ENCODE data around the gene CELF4.

The CELF4 gene

DNA sequence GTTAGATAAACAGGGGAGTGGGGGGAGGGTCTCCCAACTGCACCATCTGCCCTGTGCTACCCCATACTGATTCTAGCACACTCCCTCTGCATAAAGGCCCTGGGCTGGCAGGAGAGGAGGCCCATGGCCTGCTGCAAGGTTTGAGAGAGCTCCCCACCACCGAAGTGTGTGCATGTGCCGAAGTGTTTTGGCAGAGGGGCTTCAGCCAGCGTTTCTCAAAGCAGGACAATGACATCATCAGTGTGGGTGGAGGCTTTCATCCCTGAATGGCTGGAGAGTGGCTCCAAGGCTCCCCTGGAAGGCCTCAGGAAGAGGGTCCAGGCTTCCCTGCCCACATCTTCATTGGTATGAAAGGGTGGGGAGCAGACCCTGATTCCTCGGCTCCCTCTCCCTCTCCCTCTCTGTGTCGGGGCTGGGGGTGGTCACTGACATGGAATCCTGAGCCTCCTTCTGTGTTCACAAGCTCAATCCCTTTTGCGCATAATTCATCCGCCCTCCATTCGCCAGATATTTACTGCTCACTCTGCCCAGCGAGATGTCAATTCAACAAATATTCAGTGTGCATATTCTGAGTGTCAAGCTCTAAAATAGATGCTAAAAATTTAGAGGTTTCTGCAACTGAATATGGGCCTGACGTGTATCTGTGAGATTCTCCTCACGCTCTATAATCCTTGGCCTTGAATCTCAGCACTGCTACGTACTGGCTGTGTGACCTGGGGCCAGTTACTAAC, 122.1 kb downstream of the CELF4 start:
- peaks cover 66% of the 10 kb centered on the region for H3K27me3 ChIP-seq (ENCODE audit: insufficient read depth, low read length)
- H3K4me1 ChIP-seq (ENCODE audit: control insufficient read depth, insufficient read depth, low read length, unreplicated experiment), result no peaks in the 10 kb centered on the region
- no peak overlapping the region for H2AFZ ChIP-seq (ENCODE audit: low read length, unreplicated experiment)
- no peak overlapping the region for H3K27ac ChIP-seq (ENCODE audit: low read depth, low read length)
- H3K36me3 ChIP-seq (ENCODE audit: insufficient read depth, low read length), result no peaks in the 10 kb centered on the region
- H3K4me3 ChIP-seq (ENCODE audit: low read depth, low read length), result no peak overlapping the region
- no peaks in the 10 kb centered on the region for H3K79me2 ChIP-seq (ENCODE audit: control insufficient read depth, insufficient read depth, low read length, unreplicated experiment)

DNA sequence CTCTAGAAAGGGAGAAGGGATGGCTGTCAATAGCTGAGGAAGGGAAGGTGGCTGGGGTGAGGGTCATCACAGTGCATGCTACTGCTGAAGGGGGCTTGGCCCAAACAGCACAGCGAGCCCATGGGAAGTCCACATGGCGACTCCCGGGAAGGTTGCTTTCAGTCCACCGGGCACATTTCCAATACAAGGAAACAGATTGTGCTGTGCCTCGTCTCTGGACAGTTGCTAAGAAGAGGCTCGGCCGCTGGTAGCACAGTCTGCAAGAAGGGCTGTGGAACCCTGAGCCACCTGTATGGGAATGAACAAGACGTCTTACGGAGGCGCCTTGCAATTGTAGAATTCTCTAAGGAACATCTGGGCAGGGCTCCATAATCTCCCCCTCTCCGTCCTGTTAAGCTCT, 123.1 kb downstream of the CELF4 start:
- H3K4me1 ChIP-seq (ENCODE audit: control insufficient read depth, insufficient read depth, low read length, unreplicated experiment), result no peaks in the 10 kb centered on the region
- no peak overlapping the region for H3K27ac ChIP-seq (ENCODE audit: low read depth, low read length)
- H3K36me3 ChIP-seq (ENCODE audit: insufficient read depth, low read length), result no peaks in the 10 kb centered on the region
- H3K4me3 ChIP-seq (ENCODE audit: low read depth, low read length), result no peak overlapping the region
- H3K27me3 ChIP-seq (ENCODE audit: insufficient read depth, low read length), result peaks cover 67% of the 10 kb centered on the region
- no peak overlapping the region for H2AFZ ChIP-seq (ENCODE audit: low read length, unreplicated experiment)
- H3K79me2 ChIP-seq (ENCODE audit: control insufficient read depth, insufficient read depth, low read length, unreplicated experiment), result no peaks in the 10 kb centered on the region

DNA sequence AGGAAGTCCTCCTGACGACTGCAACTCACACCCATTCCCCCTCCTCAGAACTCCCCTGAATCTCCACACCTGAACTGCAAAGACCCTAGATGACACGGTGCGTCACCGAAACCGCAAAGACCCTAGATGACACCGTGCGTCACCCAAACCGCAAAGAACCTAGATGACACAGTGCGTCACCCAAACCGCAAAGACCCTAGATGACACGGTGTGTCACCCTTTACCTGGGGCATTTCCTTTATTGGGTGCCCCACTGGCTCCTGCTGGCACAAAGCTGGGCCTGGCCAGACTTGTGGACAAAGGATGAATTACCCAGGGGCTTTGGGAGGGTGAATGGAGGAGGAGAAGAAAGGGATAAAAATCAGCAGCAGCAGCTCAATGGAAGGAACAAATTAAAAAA, 123.8 kb downstream of the CELF4 start:
- H3K79me2 ChIP-seq (ENCODE audit: control insufficient read depth, insufficient read depth, low read length, unreplicated experiment), result no peaks in the 10 kb centered on the region
- no peak overlapping the region for H3K4me3 ChIP-seq (ENCODE audit: low read depth, low read length)
- no peak overlapping the region for H3K27ac ChIP-seq (ENCODE audit: low read depth, low read length)
- no peak overlapping the region for H2AFZ ChIP-seq (ENCODE audit: low read length, unreplicated experiment)
- no peaks in the 10 kb centered on the region for H3K4me1 ChIP-seq (ENCODE audit: control insufficient read depth, insufficient read depth, low read length, unreplicated experiment)
- peaks cover 67% of the 10 kb centered on the region for H3K27me3 ChIP-seq (ENCODE audit: insufficient read depth, low read length)
- no peaks in the 10 kb centered on the region for H3K36me3 ChIP-seq (ENCODE audit: insufficient read depth, low read length)

DNA sequence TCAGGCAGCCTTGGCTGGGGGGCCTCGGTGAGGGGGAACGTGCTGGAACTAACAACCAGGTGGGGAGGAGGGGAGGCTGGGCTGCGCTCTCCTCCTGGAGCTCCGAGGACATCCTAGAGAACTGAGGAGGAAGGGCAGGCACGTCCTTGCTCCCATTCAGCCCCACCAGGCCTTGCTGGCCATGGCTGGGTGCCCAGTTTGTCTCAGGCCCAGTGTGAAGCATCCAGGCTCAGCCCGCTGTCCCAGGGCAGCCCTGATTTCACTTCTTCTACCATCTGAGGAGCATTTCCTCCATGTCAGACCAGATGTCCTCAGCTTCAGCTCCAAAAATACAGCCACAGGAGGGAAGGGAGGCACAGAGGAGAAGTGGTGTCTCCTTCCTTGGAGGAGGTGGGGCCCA, 125.4 kb downstream of the CELF4 start:
- H3K79me2 ChIP-seq (ENCODE audit: control insufficient read depth, insufficient read depth, low read length, unreplicated experiment), result no peaks in the 10 kb centered on the region
- peaks cover 70% of the 10 kb centered on the region for H3K27me3 ChIP-seq (ENCODE audit: insufficient read depth, low read length)
- H3K4me1 ChIP-seq (ENCODE audit: control insufficient read depth, insufficient read depth, low read length, unreplicated experiment), result no peaks in the 10 kb centered on the region
- no peak overlapping the region for H3K27ac ChIP-seq (ENCODE audit: low read depth, low read length)
- H3K36me3 ChIP-seq (ENCODE audit: insufficient read depth, low read length), result no peaks in the 10 kb centered on the region
- no peak overlapping the region for H3K4me3 ChIP-seq (ENCODE audit: low read depth, low read length)
- no peak overlapping the region for H2AFZ ChIP-seq (ENCODE audit: low read length, unreplicated experiment)

DNA sequence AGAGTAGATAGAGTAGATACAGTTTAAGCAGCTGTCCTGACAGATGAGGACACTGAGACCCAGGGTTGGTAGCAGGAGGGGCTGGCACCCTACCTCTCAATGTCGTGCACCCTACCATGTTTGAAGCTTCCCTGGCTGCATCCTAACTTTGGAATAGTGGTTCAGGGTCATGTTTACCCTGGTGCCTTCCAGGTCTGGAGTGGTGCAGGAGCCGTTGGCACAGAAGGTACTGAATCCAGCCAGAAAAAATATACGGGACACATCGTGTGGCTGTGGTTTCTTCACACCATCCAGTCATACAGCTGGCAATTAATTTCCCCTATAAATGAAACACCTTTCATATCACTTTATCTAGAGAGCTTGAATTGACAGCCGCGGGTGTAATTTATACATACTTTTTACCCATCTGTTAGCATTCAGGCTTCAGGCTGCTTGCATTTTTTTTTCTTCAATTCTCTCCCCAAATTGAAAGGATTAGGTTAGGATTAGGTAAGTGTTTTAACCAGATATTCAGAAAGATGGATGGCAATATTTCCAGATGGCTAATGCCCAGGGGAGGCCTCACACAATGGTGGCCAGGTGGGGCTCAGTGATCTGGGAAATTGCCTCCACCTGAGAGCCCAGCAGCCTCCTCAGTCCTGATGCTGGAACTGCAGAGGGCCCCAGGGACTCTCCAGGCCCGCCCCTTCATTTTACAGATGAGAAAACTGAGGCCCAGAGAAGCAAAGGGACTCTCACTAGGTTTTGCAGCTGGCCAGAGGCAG, 127.0 kb downstream of the CELF4 start:
- Histone ChIP-seq H3K27me3 (ENCODE audit: insufficient read depth, low read length) (peaks cover 73% of the 10 kb centered on the region), H3K36me3 (ENCODE audit: insufficient read depth, low read length) (no peaks in the 10 kb centered on the region), H3K79me2 (ENCODE audit: control insufficient read depth, insufficient read depth, low read length, unreplicated experiment) (no peaks in the 10 kb centered on the region), H2AFZ (ENCODE audit: low read length, unreplicated experiment) (no peak overlapping the region), H3K27ac (ENCODE audit: low read depth, low read length) (no peak overlapping the region), H3K4me1 (ENCODE audit: control insufficient read depth, insufficient read depth, low read length, unreplicated experiment) (no peaks in the 10 kb centered on the region), H3K4me3 (ENCODE audit: low read depth, low read length) (no peak overlapping the region)

DNA sequence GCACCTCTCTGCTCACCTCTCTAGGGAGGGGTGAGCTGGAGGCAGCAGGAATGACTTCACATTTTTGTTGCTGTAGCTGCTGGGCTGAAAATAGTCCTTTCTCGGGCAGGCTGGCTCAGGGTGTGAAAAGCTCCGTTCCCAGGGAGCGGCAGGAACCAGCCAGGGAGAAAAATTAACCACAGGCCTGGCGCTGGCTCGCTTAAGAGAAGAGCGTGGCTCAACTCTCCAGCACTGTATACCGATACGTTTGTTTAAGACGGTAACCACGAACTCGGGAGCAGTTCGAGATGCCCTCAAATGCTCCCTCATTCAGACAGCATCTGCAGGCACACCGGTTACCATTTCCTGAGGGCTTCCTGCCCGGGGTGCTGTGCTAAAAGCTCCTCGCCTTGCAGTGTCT, 129.6 kb downstream of the CELF4 start:
- Histone ChIP-seq H3K4me3 (ENCODE audit: low read depth, low read length) (no peak overlapping the region), H3K79me2 (ENCODE audit: control insufficient read depth, insufficient read depth, low read length, unreplicated experiment) (no peaks in the 10 kb centered on the region), H3K4me1 (ENCODE audit: control insufficient read depth, insufficient read depth, low read length, unreplicated experiment) (no peaks in the 10 kb centered on the region), H2AFZ (ENCODE audit: low read length, unreplicated experiment) (no peak overlapping the region), H3K27ac (ENCODE audit: low read depth, low read length) (no peak overlapping the region), H3K36me3 (ENCODE audit: insufficient read depth, low read length) (no peaks in the 10 kb centered on the region), H3K27me3 (ENCODE audit: insufficient read depth, low read length) (peaks cover 64% of the 10 kb centered on the region)

DNA sequence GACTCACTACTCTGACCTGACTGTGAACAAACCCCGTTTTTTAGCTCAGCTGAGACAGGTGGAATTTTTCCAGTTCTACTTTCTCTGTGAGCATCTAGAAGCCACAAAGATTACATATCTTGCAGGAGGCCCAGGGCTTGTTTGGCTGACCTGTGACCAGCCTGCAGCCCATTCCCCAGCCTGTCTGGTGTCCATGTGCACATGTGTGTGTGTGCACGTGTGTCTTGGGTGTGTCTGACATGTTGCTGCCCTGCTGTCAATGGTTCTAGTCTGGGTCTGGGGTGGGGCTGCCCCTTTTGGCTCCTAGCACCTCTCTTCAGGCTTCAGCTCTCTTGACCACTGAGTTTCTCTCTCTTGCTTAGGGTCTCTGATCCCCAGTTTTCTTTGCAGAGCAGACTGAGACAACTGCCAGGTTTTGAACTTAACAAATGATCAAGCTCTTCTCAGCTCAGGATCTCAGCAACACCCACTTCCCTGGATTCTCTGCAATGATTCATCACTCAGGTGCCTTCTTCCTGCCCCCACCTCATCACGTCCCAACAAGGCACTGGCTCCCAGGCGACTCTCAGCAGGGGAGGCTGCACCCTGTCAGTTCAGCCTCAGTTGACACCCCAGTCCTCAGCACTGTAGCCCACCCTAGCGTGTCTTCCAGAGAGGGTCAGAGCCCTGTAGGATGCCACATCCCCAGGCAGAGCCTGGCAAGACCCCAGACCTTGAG, 130.3 kb downstream of the CELF4 start:
- H3K27me3 ChIP-seq (ENCODE audit: insufficient read depth, low read length), result peaks cover 64% of the 10 kb centered on the region
- no peak overlapping the region for H2AFZ ChIP-seq (ENCODE audit: low read length, unreplicated experiment)
- H3K4me1 ChIP-seq (ENCODE audit: control insufficient read depth, insufficient read depth, low read length, unreplicated experiment), result no peaks in the 10 kb centered on the region
- H3K4me3 ChIP-seq (ENCODE audit: low read depth, low read length), result no peak overlapping the region
- no peaks in the 10 kb centered on the region for H3K79me2 ChIP-seq (ENCODE audit: control insufficient read depth, insufficient read depth, low read length, unreplicated experiment)
- no peak overlapping the region for H3K27ac ChIP-seq (ENCODE audit: low read depth, low read length)
- no peaks in the 10 kb centered on the region for H3K36me3 ChIP-seq (ENCODE audit: insufficient read depth, low read length)

DNA sequence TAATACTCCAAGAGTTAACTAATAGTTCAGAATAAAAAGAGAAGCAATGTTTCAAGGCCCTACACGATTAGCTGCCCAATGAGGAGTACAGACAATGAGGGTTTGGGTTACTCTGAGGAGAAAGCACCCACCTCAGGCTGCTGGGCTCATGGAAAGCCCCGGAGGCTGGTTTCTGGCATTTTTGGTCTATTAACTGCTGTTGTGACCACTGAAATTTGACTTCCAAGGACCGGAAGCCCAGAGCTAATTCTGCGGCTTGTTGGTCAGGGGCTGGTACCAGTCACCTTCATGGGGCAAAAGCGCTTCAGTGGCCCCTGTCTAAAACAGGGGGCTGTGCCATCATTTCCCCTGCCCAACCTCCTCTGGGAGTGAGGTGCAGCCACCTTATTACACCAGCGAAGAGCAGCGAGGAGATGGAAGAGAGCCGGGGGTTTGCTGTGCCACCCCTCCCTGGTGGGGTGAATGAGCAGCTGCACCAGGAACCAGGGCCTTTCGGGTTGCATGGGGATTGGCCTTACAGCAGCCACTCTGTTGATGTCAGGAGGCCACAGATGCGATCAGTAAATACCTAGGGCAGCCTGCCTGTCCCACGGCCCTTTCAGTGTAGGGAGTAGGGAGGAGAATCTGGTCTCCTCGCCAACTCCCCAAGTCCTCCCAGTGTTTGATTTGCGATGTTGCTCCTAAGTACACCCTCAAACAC, 131.3 kb downstream of the CELF4 start:
- Histone ChIP-seq H3K4me1 (ENCODE audit: control insufficient read depth, insufficient read depth, low read length, unreplicated experiment) (no peaks in the 10 kb centered on the region), H3K4me3 (ENCODE audit: low read depth, low read length) (no peak overlapping the region), H3K27me3 (ENCODE audit: insufficient read depth, low read length) (peaks cover 57% of the 10 kb centered on the region), H3K36me3 (ENCODE audit: insufficient read depth, low read length) (no peaks in the 10 kb centered on the region), H3K79me2 (ENCODE audit: control insufficient read depth, insufficient read depth, low read length, unreplicated experiment) (no peaks in the 10 kb centered on the region), H2AFZ (ENCODE audit: low read length, unreplicated experiment) (no peak overlapping the region), H3K27ac (ENCODE audit: low read depth, low read length) (no peak overlapping the region)

DNA sequence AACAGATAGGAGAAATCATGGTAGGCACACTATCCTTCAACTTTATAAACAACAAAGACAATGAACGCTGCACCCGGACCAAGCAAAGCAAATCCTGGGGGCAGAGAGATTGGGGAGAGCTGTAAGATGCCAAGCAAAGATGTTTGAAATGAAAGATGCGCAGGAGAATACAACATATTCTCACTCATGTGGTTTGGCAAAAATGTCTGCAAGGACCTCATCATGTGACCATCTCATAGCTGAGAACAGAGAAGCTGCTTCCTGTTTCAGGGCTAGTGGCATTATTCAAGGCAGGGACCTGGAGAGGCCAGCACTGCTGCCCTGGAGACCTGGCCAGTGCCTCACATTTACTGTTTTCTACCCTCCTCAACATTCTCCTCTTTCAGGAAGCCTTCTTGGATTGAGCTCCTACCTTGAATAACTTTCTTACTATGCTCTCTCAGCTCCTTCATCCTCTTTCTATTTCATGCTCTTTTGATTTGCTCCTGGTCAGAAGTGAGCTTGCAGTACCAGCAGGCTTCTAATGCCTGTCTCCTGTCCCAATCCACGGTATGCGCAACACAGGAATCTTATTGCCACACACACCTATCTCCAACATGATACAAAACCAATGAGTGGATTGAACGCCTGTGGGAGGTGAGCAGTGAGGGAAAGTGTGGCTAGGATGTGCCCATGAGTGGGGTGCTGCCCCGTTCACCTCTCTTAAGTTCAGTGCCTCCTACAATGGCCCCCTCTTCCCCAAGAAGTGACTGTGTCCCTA, 133.0 kb downstream of the CELF4 start:
- Histone ChIP-seq H3K27me3 (ENCODE audit: insufficient read depth, low read length) (peaks cover 45% of the 10 kb centered on the region), H3K4me1 (ENCODE audit: control insufficient read depth, insufficient read depth, low read length, unreplicated experiment) (no peaks in the 10 kb centered on the region), H2AFZ (ENCODE audit: low read length, unreplicated experiment) (no peak overlapping the region)

More for the DNA sequence above, 133.0 kb downstream of the CELF4 start:
- Histone ChIP-seq H3K36me3 (ENCODE audit: insufficient read depth, low read length) (no peaks in the 10 kb centered on the region), H3K27ac (ENCODE audit: low read depth, low read length) (no peak overlapping the region), H3K4me3 (ENCODE audit: low read depth, low read length) (no peak overlapping the region), H3K79me2 (ENCODE audit: control insufficient read depth, insufficient read depth, low read length, unreplicated experiment) (no peaks in the 10 kb centered on the region)
